Measurements from ENCODE around the gene GCC2. TPM values are rescaled to one million over a fixed set of nuclear protein-coding genes. Genes with fewer than 3 reads are reported as not detected.
"Not testable (repeated sequence)": the region's sequence is repeated elsewhere in the genome, so short reads cannot be mapped to it uniquely, and the experiment has no call there.

The GCC2 gene
- total and polyA plus RNA-seq, 2 experiments from 2014 or later, result 39.4 to 48.1 TPM

GRCh38 chr2:108555572-108555971, 106.6 kb downstream of the GCC2 start:
- H3K4me2 ChIP-seq, result no peak overlapping the region
- H3K27ac ChIP-seq, result no peak overlapping the region
- H4K20me1 ChIP-seq (ENCODE audit: insufficient read depth, poor library complexity, severe bottlenecking), result peaks cover 10% of the 10 kb centered on the region
- H3K27me3 ChIP-seq, result no peaks in the 10 kb centered on the region
- H3K9me2 ChIP-seq (replicated peaks; ENCODE audit: insufficient read depth), result no peaks in the 10 kb centered on the region
- no peak overlapping the region for H3K4me3 ChIP-seq
- no peaks in the 10 kb centered on the region for H3K4me1 ChIP-seq (ENCODE audit: insufficient read depth)
- TF ChIP-seq, protein P1, sequence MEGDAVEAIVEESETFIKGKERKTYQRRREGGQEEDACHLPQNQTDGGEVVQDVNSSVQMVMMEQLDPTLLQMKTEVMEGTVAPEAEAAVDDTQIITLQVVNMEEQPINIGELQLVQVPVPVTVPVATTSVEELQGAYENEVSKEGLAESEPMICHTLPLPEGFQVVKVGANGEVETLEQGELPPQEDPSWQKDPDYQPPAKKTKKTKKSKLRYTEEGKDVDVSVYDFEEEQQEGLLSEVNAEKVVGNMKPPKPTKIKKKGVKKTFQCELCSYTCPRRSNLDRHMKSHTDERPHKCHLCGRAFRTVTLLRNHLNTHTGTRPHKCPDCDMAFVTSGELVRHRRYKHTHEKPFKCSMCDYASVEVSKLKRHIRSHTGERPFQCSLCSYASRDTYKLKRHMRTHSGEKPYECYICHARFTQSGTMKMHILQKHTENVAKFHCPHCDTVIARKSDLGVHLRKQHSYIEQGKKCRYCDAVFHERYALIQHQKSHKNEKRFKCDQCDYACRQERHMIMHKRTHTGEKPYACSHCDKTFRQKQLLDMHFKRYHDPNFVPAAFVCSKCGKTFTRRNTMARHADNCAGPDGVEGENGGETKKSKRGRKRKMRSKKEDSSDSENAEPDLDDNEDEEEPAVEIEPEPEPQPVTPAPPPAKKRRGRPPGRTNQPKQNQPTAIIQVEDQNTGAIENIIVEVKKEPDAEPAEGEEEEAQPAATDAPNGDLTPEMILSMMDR (IDR thresholded peaks at IDR 0.05; ENCODE audit: poor library complexity), result no peak
- no peak for TF ChIP-seq EZH2phosphoT487 (IDR thresholded peaks at IDR 0.05; ENCODE audit: low read depth, severe bottlenecking, unreplicated experiment)
- no peak for TF ChIP-seq EZH2 (IDR thresholded peaks at IDR 0.05; ENCODE audit: borderline replicate concordance)
- H3K79me2 ChIP-seq, result peaks cover 99% of the 10 kb centered on the region
- H3K9me3 ChIP-seq (ENCODE audit: low read depth), result no peaks in the 10 kb centered on the region
- H3K36me3 ChIP-seq (replicated peaks; ENCODE audit: insufficient read depth, low read depth), result no peaks in the 10 kb centered on the region
- no peak for DNase-seq (ENCODE audit: low spot score)
- WGBS (ENCODE audit: low lambda C conversion rate, missing lambda C conversion rate), result 98% methylated on average over 2 of the region's 2 CpGs
- no peak overlapping the region for H2AFZ ChIP-seq

- not testable (repeated sequence) for H3K9me2 ChIP-seq (replicated peaks; ENCODE audit: insufficient read depth); H3K4me2 ChIP-seq; H3K4me1 ChIP-seq (ENCODE audit: insufficient read depth); H2AFZ ChIP-seq; H3K27ac ChIP-seq; DNase-seq (ENCODE audit: low spot score); H3K36me3 ChIP-seq (replicated peaks; ENCODE audit: insufficient read depth, low read depth); H3K4me3 ChIP-seq; H3K27me3 ChIP-seq; H3K9me3 ChIP-seq (ENCODE audit: low read depth)
- Histone ChIP-seq H4K20me1 (ENCODE audit: insufficient read depth, poor library complexity, severe bottlenecking) (peaks cover 16% of the 10 kb centered on the region), H3K79me2 (peaks cover 97% of the 10 kb centered on the region)
- WGBS (ENCODE audit: low lambda C conversion rate, missing lambda C conversion rate), result 81% methylated on average over 2 of the region's 2 CpGs
Observed at GRCh38 chr2:108556581-108556980, 107.6 kb downstream of the GCC2 start.

Small RNA genes lying within 50 kb of the gene (small RNA-seq; reads per million reads assigned to genes)
- gene SMIM12P1, result not detected

Other genes starting within 250 kb of the GCC2 start
- gene SULT1C3, start 209.2 kb upstream of the GCC2 start, total RNA-seq, result 1.00 TPM in 1 of 2 replicates, not detected in the other
- not detected in 2 replicates for gene SULT1C3, start 209.2 kb upstream of the GCC2 start, polyA plus RNA-seq
- gene SULT1C2, start 160.3 kb upstream of the GCC2 start, total RNA-seq, result 21.5 and 25.1 TPM in 2 replicates
- 11.4 and 15.3 TPM in 2 replicates for gene SULT1C2, start 160.3 kb upstream of the GCC2 start, polyA plus RNA-seq
- gene SULT1C4, start 71.3 kb upstream of the GCC2 start, total RNA-seq, result 14.0 and 17.8 TPM in 2 replicates
- gene SULT1C4, start 71.3 kb upstream of the GCC2 start, polyA plus RNA-seq, result 14.8 and 17.3 TPM in 2 replicates
- gene LIMS1, start 85.3 kb downstream of the GCC2 start, total RNA-seq, result 64.6 and 102 TPM in 2 replicates
- 37.1 and 40.0 TPM in 2 replicates for gene LIMS1, start 85.3 kb downstream of the GCC2 start, polyA plus RNA-seq

All from hepatocyte (in vitro differentiated cells).